WTC11 (cell line): ENCODE data around the gene UBE2V1. TPM values are rescaled to one million over a fixed set of nuclear protein-coding genes. Genes with fewer than 3 reads are reported as not detected.
A peak's percentile ranks its signal among the peaks of the same experiment; 100 is the strongest.

ENCODE experiments used
- ATAC-seq: fragments of 200-7000 bp; cut with Tn5 transposase; 2 replicates; pipeline ENCODE4 v1.10.0; 2021; ENCODE audit warnings: mild to moderate bottlenecking, moderate library complexity
- Bru-seq: library from RNA; stranded (reverse); fragments of 400-500 nt; gene quantifications from one replicate; lab custom pipeline; 2021; lab: Mats Ljungman, UMichigan
- CTCF ChIA-PET: fragments of 300-600 bp; sonication (Branson Sonifier 250); formaldehyde crosslinking; loops from one replicate; lab custom pipeline; 2021; ENCODE audit warnings: antibody characterized with exemption; lab: Charles Lee
- POLR2A ChIA-PET: fragments of 350-600 bp; sonication (Branson Sonifier 250); formaldehyde crosslinking; loops from one replicate; lab custom pipeline; 2021; ENCODE audit warnings: antibody characterized with exemption; lab: Charles Lee
- DNase-seq: peaks from one replicate; pipeline ENCODE4 v3.0.0; 2021; ENCODE audit warnings: low spot score
- H3K27ac Mint-ChIP-seq: 2 replicates; pipeline ENCODE4 v1.8.0; 2021; ENCODE audit warnings: mixed read lengths
- H3K27me3 Mint-ChIP-seq: 2 replicates; pipeline ENCODE4 v1.8.0; 2021; ENCODE audit warnings: low read depth, mild to moderate bottlenecking, moderate library complexity, mixed read lengths
- H3K36me3 Mint-ChIP-seq: 2 replicates; pipeline ENCODE4 v1.8.0; 2021; ENCODE audit warnings: mixed read lengths
- H3K4me1 Mint-ChIP-seq: 2 replicates; pipeline ENCODE4 v1.8.0; 2022; ENCODE audit warnings: mixed read lengths
- H3K4me3 Mint-ChIP-seq: 2 replicates; pipeline ENCODE4 v1.8.0; 2021; ENCODE audit warnings: mild to moderate bottlenecking, moderate library complexity, mixed read lengths
- H3K9me3 Mint-ChIP-seq: 2 replicates; pipeline ENCODE4 v1.8.0; 2021; ENCODE audit warnings: mixed read lengths
- CREB1 ChIP-seq: sonication (generic); formaldehyde crosslinking; IDR thresholded peaks from 2 replicates; pipeline ENCODE4 v1.8.0; 2023; ENCODE audit warnings: mild to moderate bottlenecking, missing genetic modification reagents
- ESRRA ChIP-seq: sonication (generic); formaldehyde crosslinking; IDR thresholded peaks from 2 replicates; pipeline ENCODE4 v1.8.1; 2022; ENCODE audit warnings: mild to moderate bottlenecking, missing genetic modification reagents, borderline replicate concordance
- ETV6 ChIP-seq: sonication (generic); formaldehyde crosslinking; IDR thresholded peaks from 2 replicates; pipeline ENCODE4 v1.8.1; 2022; ENCODE audit warnings: mild to moderate bottlenecking, missing genetic modification reagents
- FOXP1 ChIP-seq: sonication (generic); formaldehyde crosslinking; IDR thresholded peaks from 2 replicates; pipeline ENCODE4 v1.8.0; 2022; ENCODE audit warnings: missing genetic modification reagents, mild to moderate bottlenecking, moderate library complexity, borderline replicate concordance
- GABPB1 ChIP-seq: sonication (generic); formaldehyde crosslinking; IDR thresholded peaks from 2 replicates; pipeline ENCODE4 v1.8.1; 2023; ENCODE audit warnings: mild to moderate bottlenecking, missing genetic modification reagents
- MYBL2 ChIP-seq: sonication (generic); formaldehyde crosslinking; IDR thresholded peaks from 2 replicates; pipeline ENCODE4 v1.8.1; 2023; ENCODE audit warnings: mild to moderate bottlenecking, moderate library complexity, missing genetic modification reagents
- OVOL2 ChIP-seq: fragments of 250-450 bp; sonication (Bioruptor Pico); IDR thresholded peaks from 2 replicates; pipeline ENCODE4 v1.9.0; 2021; ENCODE audit warnings: mild to moderate bottlenecking, borderline replicate concordance
- SMAD3 ChIP-seq: sonication (generic); formaldehyde crosslinking; IDR thresholded peaks from 2 replicates; pipeline ENCODE4 v1.8.0; 2022; ENCODE audit warnings: missing genetic modification reagents, mild to moderate bottlenecking, borderline replicate concordance
- TEAD1 ChIP-seq: sonication (generic); formaldehyde crosslinking; IDR thresholded peaks from 2 replicates; pipeline ENCODE4 v1.8.0; 2022; ENCODE audit warnings: mild to moderate bottlenecking, missing genetic modification reagents
- TP53 ChIP-seq: sonication (generic); formaldehyde crosslinking; IDR thresholded peaks from 2 replicates; pipeline ENCODE4 v1.8.1; 2023; ENCODE audit warnings: mild to moderate bottlenecking, missing genetic modification reagents
- ZBTB21 ChIP-seq: sonication (generic); formaldehyde crosslinking; IDR thresholded peaks from 2 replicates; pipeline ENCODE4 v1.8.1; 2023; ENCODE audit warnings: mild to moderate bottlenecking, missing genetic modification reagents, borderline replicate concordance
- ZNF138 ChIP-seq: sonication (generic); formaldehyde crosslinking; conservative IDR thresholded peaks from 2 replicates; pipeline ENCODE4 v1.8.1; 2022; ENCODE audit warnings: mild to moderate bottlenecking, moderate library complexity, missing genetic modification reagents
- ZNF263 ChIP-seq: sonication (generic); formaldehyde crosslinking; IDR thresholded peaks from 2 replicates; pipeline ENCODE4 v1.8.1; 2022; ENCODE audit warnings: low read depth, mild to moderate bottlenecking, moderate library complexity, missing genetic modification reagents
- long read RNA-seq, 3 experiments: library from RNA in 1 of 3; library from capped mRNA in 1 of 3; library from polyadenylated mRNA in 1 of 3; unstranded in 2 of 3; stranded (forward) in 1 of 3; transcript quantifications; one replicate each; pipeline ENCODE4 v2.0.0, GENCODE V29; 2021
- total RNA-seq: library from RNA; stranded (reverse); gene quantifications from 3 replicates; pipeline ENCODE4 v1.2.3, GENCODE V29; 2021
- TF ChIP-seq, protein P1 (sequence below): sonication (generic); formaldehyde crosslinking; IDR thresholded peaks from 2 replicates; pipeline ENCODE4 v1.8.1; 2022; ENCODE audit warnings: missing genetic modification reagents, borderline replicate concordance
- TF ChIP-seq, protein P2 (sequence below): sonication (generic); formaldehyde crosslinking; IDR thresholded peaks from 2 replicates; pipeline ENCODE4 v1.8.1; 2023; ENCODE audit warnings: mild to moderate bottlenecking, moderate library complexity, missing genetic modification reagents
- TF ChIP-seq, protein P3 (sequence below): fragments of 250-450 bp; sonication (Bioruptor Pico); IDR thresholded peaks from 2 replicates; pipeline ENCODE4 v1.8.0; 2021; ENCODE audit warnings: mild to moderate bottlenecking
- TF ChIP-seq, protein P4 (sequence below): sonication (generic); formaldehyde crosslinking; IDR thresholded peaks from 2 replicates; pipeline ENCODE4 v1.8.0; 2022; ENCODE audit warnings: mild to moderate bottlenecking, missing genetic modification reagents
- TF ChIP-seq, protein P5 (sequence below): fragments of 200-600 bp; IDR thresholded peaks from 2 replicates; pipeline ENCODE4 v1.8.0; 2022; ENCODE audit warnings: antibody characterized with exemption
- TF ChIP-seq, protein P6 (sequence below): sonication (generic); formaldehyde crosslinking; IDR thresholded peaks from 2 replicates; pipeline ENCODE4 v1.8.1; 2022; ENCODE audit warnings: mild to moderate bottlenecking, moderate library complexity, missing genetic modification reagents
- TF ChIP-seq, protein P7 (sequence below): sonication (generic); formaldehyde crosslinking; IDR thresholded peaks from 2 replicates; pipeline ENCODE4 v1.8.0; 2022; ENCODE audit warnings: mild to moderate bottlenecking, missing genetic modification reagents
- TF ChIP-seq, protein P8 (sequence below): sonication (generic); formaldehyde crosslinking; IDR thresholded peaks from 2 replicates; pipeline ENCODE4 v1.8.1; 2022; ENCODE audit warnings: mild to moderate bottlenecking, missing genetic modification reagents, moderate library complexity, borderline replicate concordance

Gene UBE2V1
- total RNA-seq: 132 to 146 TPM (median 144 TPM) in 3 replicates
- percentile 93 among the genes with signal in this experiment for Bru-seq, nascent RNA
- long read RNA-seq, experiment 1, transcript UBE2V1-211 (3 exons, 566 nt): minor isoform, 16 of 1,204 reads
- long read RNA-seq, experiment 1, transcript UBE2V1-201 (4 exons, 2,536 nt): minor isoform, 13 of 1,204 reads
- long read RNA-seq, experiment 1, transcript UBE2V1-203 (4 exons, 2,133 nt): major isoform, 1,068 of 1,204 reads
- long read RNA-seq, experiment 1, transcript UBE2V1-205 (3 exons, 1,983 nt): minor isoform, 41 of 1,204 reads
- long read RNA-seq, experiment 1, partial matches to known transcripts: 8 of 1,204 reads
- long read RNA-seq, experiment 1, other reads (novel, unspliced or antisense): 35 of 1,204 reads
- long read RNA-seq, experiment 2, transcript UBE2V1-203 (4 exons, 2,133 nt): major isoform, 90 of 178 reads
- long read RNA-seq, experiment 2, transcript UBE2V1-201 (4 exons, 2,536 nt): minor isoform, 5 of 178 reads
- long read RNA-seq, experiment 2, partial matches to known transcripts: 65 of 178 reads
- long read RNA-seq, experiment 2, other reads (novel, unspliced or antisense): 13 of 178 reads
- long read RNA-seq, experiment 3, transcript UBE2V1-205 (3 exons, 1,983 nt): minor isoform, 18 of 406 reads
- long read RNA-seq, experiment 3, transcript UBE2V1-201 (4 exons, 2,536 nt): minor isoform, 6 of 406 reads
- long read RNA-seq, experiment 3, transcript UBE2V1-203 (4 exons, 2,133 nt): major isoform, 360 of 406 reads
- long read RNA-seq, experiment 3, partial matches to known transcripts: 2 of 406 reads
- long read RNA-seq, experiment 3, other reads (novel, unspliced or antisense): 14 of 406 reads

DNA sequence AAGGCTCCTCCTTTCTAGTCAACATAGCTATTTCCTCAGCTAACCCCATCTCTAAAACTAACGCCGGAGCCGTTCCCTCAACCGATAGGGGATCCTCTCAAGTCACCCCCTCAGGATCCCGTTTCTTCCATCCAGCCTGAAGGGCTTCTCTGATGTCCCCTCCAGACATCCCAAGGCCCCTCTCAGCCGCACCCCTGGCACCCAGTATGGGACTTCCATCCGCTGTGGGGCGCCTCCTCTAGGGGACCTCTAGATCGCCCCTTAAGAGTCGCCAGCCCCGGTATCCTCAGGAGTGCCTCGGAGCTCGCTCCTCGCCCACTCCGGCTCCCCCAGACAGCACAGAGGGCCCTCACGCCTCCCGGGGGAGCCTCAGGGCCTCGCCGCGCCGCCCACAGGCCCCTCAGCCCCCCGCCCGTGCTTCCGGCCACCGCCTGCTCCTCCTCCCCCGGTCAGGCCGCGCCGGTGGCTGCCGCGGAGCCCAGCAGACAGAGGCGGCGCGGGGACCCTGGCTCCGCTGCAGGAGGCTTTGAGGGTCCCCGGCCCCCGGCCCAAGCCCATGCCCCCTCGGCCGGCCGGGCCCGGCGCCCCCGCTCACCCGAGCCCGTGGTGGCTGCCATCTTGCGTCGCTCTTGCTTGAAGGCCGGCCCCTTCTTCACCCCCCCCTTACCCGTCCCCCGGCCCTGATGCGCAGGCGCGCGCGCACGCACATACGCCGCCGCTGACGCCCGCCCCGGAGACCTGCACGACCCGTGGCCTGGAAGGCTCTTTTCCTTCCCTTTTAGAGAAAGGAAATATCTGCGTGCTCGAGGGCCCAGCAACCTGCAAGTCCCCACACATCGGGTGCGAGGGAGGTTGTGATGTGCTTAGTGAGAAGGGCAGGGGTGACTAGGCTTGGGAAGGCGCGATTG lies at the start of gene UBE2V1:
UBE2V1 (minus strand) TSS at position 639 of the 908 bp plus-strand sequence; CDS start at position 617, 22 bp downstream.
- peak within 1 kb of the TSS; percentile 98 for H3K4me3 Mint-ChIP-seq
- ChIA-PET CTCF (interaction anchor here (0.7 to 2.2 kb wide), 6 partner anchors 8 to 67 kb away, joined by 3 to 9 read pairs (median 5); no protein-coding TSS in a partner anchor), POLR2A (interaction anchor here (1.4 kb wide), 1 partner anchor 59 kb away, joined by 4 read pairs; no protein-coding TSS in a partner anchor)
- peak; percentile 81 for DNase-seq
- H3K27me3 Mint-ChIP-seq: no peaks in the 10 kb centered on the region
- no peaks in the 10 kb centered on the region for H3K36me3 Mint-ChIP-seq
- H3K4me1 Mint-ChIP-seq: peaks cover 63% of the 10 kb centered on the region
- peak; percentile 78 for ATAC-seq
- H3K27ac Mint-ChIP-seq: peak within 1 kb of the TSS; percentile 95
- no peaks in the 10 kb centered on the region for H3K9me3 Mint-ChIP-seq
- TF ChIP-seq, protein P1, sequence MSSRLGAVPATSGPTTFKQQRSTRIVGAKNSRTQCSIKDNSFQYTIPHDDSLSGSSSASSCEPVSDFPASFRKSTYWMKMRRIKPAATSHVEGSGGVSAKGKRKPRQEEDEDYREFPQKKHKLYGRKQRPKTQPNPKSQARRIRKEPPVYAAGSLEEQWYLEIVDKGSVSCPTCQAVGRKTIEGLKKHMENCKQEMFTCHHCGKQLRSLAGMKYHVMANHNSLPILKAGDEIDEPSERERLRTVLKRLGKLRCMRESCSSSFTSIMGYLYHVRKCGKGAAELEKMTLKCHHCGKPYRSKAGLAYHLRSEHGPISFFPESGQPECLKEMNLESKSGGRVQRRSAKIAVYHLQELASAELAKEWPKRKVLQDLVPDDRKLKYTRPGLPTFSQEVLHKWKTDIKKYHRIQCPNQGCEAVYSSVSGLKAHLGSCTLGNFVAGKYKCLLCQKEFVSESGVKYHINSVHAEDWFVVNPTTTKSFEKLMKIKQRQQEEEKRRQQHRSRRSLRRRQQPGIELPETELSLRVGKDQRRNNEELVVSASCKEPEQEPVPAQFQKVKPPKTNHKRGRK: no peak
- TF ChIP-seq, protein P2, sequence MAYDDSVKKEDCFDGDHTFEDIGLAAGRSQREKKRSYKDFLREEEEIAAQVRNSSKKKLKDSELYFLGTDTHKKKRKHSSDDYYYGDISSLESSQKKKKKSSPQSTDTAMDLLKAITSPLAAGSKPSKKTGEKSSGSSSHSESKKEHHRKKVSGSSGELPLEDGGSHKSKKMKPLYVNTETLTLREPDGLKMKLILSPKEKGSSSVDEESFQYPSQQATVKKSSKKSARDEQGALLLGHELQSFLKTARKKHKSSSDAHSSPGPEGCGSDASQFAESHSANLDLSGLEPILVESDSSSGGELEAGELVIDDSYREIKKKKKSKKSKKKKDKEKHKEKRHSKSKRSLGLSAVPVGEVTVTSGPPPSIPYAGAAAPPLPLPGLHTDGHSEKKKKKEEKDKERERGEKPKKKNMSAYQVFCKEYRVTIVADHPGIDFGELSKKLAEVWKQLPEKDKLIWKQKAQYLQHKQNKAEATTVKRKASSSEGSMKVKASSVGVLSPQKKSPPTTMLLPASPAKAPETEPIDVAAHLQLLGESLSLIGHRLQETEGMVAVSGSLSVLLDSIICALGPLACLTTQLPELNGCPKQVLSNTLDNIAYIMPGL (CRISPR knock-in tag): peak; percentile 80; the same call in 1 of the 2 replicates
- TF ChIP-seq, protein P3, sequence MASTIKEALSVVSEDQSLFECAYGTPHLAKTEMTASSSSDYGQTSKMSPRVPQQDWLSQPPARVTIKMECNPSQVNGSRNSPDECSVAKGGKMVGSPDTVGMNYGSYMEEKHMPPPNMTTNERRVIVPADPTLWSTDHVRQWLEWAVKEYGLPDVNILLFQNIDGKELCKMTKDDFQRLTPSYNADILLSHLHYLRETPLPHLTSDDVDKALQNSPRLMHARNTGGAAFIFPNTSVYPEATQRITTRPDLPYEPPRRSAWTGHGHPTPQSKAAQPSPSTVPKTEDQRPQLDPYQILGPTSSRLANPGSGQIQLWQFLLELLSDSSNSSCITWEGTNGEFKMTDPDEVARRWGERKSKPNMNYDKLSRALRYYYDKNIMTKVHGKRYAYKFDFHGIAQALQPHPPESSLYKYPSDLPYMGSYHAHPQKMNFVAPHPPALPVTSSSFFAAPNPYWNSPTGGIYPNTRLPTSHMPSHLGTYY: no peak
- TF ChIP-seq, protein P4, sequence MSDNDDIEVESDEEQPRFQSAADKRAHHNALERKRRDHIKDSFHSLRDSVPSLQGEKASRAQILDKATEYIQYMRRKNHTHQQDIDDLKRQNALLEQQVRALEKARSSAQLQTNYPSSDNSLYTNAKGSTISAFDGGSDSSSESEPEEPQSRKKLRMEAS (CRISPR knock-in tag): peak; percentile 21; the same call in 1 of the 2 replicates
- TF ChIP-seq, protein P5, sequence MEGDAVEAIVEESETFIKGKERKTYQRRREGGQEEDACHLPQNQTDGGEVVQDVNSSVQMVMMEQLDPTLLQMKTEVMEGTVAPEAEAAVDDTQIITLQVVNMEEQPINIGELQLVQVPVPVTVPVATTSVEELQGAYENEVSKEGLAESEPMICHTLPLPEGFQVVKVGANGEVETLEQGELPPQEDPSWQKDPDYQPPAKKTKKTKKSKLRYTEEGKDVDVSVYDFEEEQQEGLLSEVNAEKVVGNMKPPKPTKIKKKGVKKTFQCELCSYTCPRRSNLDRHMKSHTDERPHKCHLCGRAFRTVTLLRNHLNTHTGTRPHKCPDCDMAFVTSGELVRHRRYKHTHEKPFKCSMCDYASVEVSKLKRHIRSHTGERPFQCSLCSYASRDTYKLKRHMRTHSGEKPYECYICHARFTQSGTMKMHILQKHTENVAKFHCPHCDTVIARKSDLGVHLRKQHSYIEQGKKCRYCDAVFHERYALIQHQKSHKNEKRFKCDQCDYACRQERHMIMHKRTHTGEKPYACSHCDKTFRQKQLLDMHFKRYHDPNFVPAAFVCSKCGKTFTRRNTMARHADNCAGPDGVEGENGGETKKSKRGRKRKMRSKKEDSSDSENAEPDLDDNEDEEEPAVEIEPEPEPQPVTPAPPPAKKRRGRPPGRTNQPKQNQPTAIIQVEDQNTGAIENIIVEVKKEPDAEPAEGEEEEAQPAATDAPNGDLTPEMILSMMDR: no peak
- TF ChIP-seq ESRRA (CRISPR knock-in tag): peak; percentile 83
- TF ChIP-seq ZNF138: no peak
- TF ChIP-seq SMAD3 (CRISPR knock-in tag): no peak
- TF ChIP-seq, protein P6, sequence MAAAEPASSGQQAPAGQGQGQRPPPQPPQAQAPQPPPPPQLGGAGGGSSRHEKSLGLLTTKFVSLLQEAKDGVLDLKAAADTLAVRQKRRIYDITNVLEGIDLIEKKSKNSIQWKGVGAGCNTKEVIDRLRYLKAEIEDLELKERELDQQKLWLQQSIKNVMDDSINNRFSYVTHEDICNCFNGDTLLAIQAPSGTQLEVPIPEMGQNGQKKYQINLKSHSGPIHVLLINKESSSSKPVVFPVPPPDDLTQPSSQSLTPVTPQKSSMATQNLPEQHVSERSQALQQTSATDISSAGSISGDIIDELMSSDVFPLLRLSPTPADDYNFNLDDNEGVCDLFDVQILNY (CRISPR knock-in tag): no peak
- TF ChIP-seq FOXP1 (CRISPR knock-in tag): peak; percentile 78; the same call in 1 of the 2 replicates
- TF ChIP-seq, protein P7, sequence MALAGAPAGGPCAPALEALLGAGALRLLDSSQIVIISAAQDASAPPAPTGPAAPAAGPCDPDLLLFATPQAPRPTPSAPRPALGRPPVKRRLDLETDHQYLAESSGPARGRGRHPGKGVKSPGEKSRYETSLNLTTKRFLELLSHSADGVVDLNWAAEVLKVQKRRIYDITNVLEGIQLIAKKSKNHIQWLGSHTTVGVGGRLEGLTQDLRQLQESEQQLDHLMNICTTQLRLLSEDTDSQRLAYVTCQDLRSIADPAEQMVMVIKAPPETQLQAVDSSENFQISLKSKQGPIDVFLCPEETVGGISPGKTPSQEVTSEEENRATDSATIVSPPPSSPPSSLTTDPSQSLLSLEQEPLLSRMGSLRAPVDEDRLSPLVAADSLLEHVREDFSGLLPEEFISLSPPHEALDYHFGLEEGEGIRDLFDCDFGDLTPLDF (CRISPR knock-in tag): no peak
- TF ChIP-seq MYBL2 (CRISPR knock-in tag): no peak
- 0 out of 2 replicates have a peak, but pooled peaks have one; percentile 54 for TF ChIP-seq ZBTB21 (CRISPR knock-in tag)
- no peak for TF ChIP-seq OVOL2 (CRISPR knock-in tag)
- TF ChIP-seq, protein P8, sequence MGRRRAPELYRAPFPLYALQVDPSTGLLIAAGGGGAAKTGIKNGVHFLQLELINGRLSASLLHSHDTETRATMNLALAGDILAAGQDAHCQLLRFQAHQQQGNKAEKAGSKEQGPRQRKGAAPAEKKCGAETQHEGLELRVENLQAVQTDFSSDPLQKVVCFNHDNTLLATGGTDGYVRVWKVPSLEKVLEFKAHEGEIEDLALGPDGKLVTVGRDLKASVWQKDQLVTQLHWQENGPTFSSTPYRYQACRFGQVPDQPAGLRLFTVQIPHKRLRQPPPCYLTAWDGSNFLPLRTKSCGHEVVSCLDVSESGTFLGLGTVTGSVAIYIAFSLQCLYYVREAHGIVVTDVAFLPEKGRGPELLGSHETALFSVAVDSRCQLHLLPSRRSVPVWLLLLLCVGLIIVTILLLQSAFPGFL (CRISPR knock-in tag): no peak
- peak; percentile 51; the same call in 1 of the 2 replicates for TF ChIP-seq ETV6 (CRISPR knock-in tag)
- TF ChIP-seq ZNF263 (CRISPR knock-in tag): no peak
- no peak for TF ChIP-seq TEAD1
- TF ChIP-seq GABPB1: peak; percentile 46
- TF ChIP-seq CREB1: 0 out of 2 replicates have a peak, but pooled peaks have one; percentile 49
- TF ChIP-seq TP53 (CRISPR knock-in tag): peak; percentile 75; the same call in 1 of the 2 replicates
